Astrocyte (in vitro differentiated cells and primary cell): ENCODE measurements around the gene FAM25G. TPM values are rescaled to one million over a fixed set of nuclear protein-coding genes. Genes with fewer than 3 reads are reported as not detected.

Experiments
- DNase-seq: peaks from one replicate; pipeline ENCODE4 v3.0.0-alpha.2; 2010; ENCODE audit warnings: low read depth
- FAIRE-seq: peaks from 2 replicates; lab custom pipeline; 2011; peaks lifted over from hg19 to GRCh38; lab: Jason Lieb, UNC
- H2AFZ ChIP-seq: 2 replicates; pipeline ENCODE4 v1.6.0; 2012; ENCODE audit warnings: low read depth, low read length, inconsistent platforms
- H3K27ac ChIP-seq: 2 replicates; pipeline ENCODE4 v1.5.1; 2011; ENCODE audit warnings: low read depth, low read length, inconsistent platforms
- H3K27me3 ChIP-seq: 2 replicates; pipeline ENCODE4 v1.6.0; 2011; ENCODE audit warnings: low read length, inconsistent platforms; ENCODE audit not compliant: insufficient read depth
- H3K36me3 ChIP-seq: 2 replicates; pipeline ENCODE4 v1.5.1; 2011; ENCODE audit warnings: low read length, inconsistent platforms; ENCODE audit not compliant: insufficient read depth
- H3K4me1 ChIP-seq: 2 replicates; pipeline ENCODE4 v1.5.1; 2011; ENCODE audit warnings: low read length, inconsistent platforms; ENCODE audit not compliant: insufficient read depth
- H3K4me2 ChIP-seq: 2 replicates; pipeline ENCODE4 v1.6.0; 2012; ENCODE audit warnings: low read length, inconsistent platforms
- H3K4me3 ChIP-seq: 2 replicates; pipeline ENCODE4 v1.5.1; 2011; ENCODE audit warnings: low read depth, mild to moderate bottlenecking, low read length, inconsistent platforms; ENCODE audit not compliant: insufficient read depth
- H3K79me2 ChIP-seq: 2 replicates; pipeline ENCODE4 v1.6.0; 2012; ENCODE audit warnings: mild to moderate bottlenecking, low read length, inconsistent platforms; ENCODE audit not compliant: insufficient read depth
- H3K9ac ChIP-seq: 2 replicates; pipeline ENCODE4 v1.6.0; 2012; ENCODE audit warnings: mild to moderate bottlenecking, low read length, inconsistent platforms
- H3K9me3 ChIP-seq: 2 replicates; pipeline ENCODE4 v1.5.1; 2012; ENCODE audit warnings: low read depth, mild to moderate bottlenecking, low read length, inconsistent platforms; ENCODE audit not compliant: insufficient read depth
- H4K20me1 ChIP-seq: 2 replicates; pipeline ENCODE4 v1.6.0; 2012; ENCODE audit warnings: low read length, inconsistent platforms; ENCODE audit not compliant: insufficient read depth
- H3K27ac Mint-ChIP-seq: one replicate; pipeline ENCODE4 v1.8.0; 2021; ENCODE audit warnings: mild to moderate bottlenecking, mixed read lengths; ENCODE audit not compliant: unreplicated experiment
- H3K27me3 Mint-ChIP-seq: one replicate; pipeline ENCODE4 v1.8.0; 2021; ENCODE audit warnings: low read depth, mixed read lengths; ENCODE audit not compliant: unreplicated experiment
- H3K36me3 Mint-ChIP-seq: one replicate; pipeline ENCODE4 v1.8.0; 2021; ENCODE audit warnings: low read depth, mixed read lengths; ENCODE audit not compliant: unreplicated experiment
- H3K4me1 Mint-ChIP-seq: one replicate; pipeline ENCODE4 v1.8.0; 2021; ENCODE audit warnings: low read depth, mixed read lengths; ENCODE audit not compliant: unreplicated experiment
- H3K4me3 Mint-ChIP-seq: one replicate; pipeline ENCODE4 v1.8.0; 2021; ENCODE audit warnings: mild to moderate bottlenecking, moderate library complexity, mixed read lengths; ENCODE audit not compliant: unreplicated experiment
- H3K9me3 Mint-ChIP-seq: one replicate; pipeline ENCODE4 v1.8.0; 2021; ENCODE audit warnings: mild to moderate bottlenecking, mixed read lengths; ENCODE audit not compliant: unreplicated experiment
- EZH2 ChIP-seq: IDR thresholded peaks from 2 replicates; pipeline ENCODE4 v1.6.1; 2012; ENCODE audit warnings: mild to moderate bottlenecking, low read length, inconsistent platforms; ENCODE audit not compliant: insufficient read depth
- total RNA-seq: library from RNA; stranded (reverse); gene quantifications from 2 replicates; pipeline ENCODE4 v1.2.1, GENCODE V29; 2021
- TF ChIP-seq, protein P1 (sequence below): IDR thresholded peaks from 2 replicates; pipeline ENCODE4 v1.5.1; 2011; ENCODE audit warnings: low read depth, mild to moderate bottlenecking, inconsistent platforms, low read length, moderate library complexity; ENCODE audit not compliant: insufficient read depth

The FAM25G gene
- total RNA-seq, 1 donor from 2014 or later = not detected

DNA sequence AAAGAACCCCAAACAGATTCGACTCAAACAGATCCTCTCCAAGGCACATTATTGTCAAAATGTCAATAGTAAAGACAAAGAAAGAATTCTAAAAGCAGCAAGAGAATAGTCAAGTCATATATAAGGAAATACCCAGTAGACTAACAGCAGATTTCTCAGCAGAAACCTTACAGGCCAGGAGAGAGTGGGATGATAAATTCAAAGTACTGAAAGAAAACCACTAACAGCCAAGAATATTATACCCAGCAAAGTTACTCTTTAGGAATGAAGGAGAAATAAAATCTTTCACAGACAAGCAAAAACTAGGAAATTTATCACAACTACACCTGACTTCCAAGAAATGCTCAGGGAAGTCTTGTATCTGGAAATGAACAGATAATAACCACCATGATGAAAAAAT, 45.8 kb downstream of the FAM25G start:
- Histone ChIP-seq H3K79me2 (no peaks in the 10 kb centered on the region), H3K4me2 (no peak overlapping the region), H3K4me3 (no peak overlapping the region), H4K20me1 (no peaks in the 10 kb centered on the region), H2AFZ (no peak overlapping the region), H3K27ac (no peak overlapping the region), H3K9me3 (peaks cover 4% of the 10 kb centered on the region), H3K9ac (no peak overlapping the region), H3K4me1 (no peaks in the 10 kb centered on the region), H3K27me3 (peaks cover 3% of the 10 kb centered on the region), H3K36me3 (no peaks in the 10 kb centered on the region)
- Mint-ChIP-seq H3K4me3 (no peak overlapping the region), H3K4me1 (no peaks in the 10 kb centered on the region), H3K9me3 (peaks cover 18% of the 10 kb centered on the region), H3K27ac (no peak overlapping the region), H3K27me3 (peaks cover 18% of the 10 kb centered on the region), H3K36me3 (no peaks in the 10 kb centered on the region)
- DNase-seq (no peak), FAIRE-seq (no peak)
- TF ChIP-seq EZH2 = no peak
- TF ChIP-seq, protein P1, sequence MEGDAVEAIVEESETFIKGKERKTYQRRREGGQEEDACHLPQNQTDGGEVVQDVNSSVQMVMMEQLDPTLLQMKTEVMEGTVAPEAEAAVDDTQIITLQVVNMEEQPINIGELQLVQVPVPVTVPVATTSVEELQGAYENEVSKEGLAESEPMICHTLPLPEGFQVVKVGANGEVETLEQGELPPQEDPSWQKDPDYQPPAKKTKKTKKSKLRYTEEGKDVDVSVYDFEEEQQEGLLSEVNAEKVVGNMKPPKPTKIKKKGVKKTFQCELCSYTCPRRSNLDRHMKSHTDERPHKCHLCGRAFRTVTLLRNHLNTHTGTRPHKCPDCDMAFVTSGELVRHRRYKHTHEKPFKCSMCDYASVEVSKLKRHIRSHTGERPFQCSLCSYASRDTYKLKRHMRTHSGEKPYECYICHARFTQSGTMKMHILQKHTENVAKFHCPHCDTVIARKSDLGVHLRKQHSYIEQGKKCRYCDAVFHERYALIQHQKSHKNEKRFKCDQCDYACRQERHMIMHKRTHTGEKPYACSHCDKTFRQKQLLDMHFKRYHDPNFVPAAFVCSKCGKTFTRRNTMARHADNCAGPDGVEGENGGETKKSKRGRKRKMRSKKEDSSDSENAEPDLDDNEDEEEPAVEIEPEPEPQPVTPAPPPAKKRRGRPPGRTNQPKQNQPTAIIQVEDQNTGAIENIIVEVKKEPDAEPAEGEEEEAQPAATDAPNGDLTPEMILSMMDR = no peak

DNA sequence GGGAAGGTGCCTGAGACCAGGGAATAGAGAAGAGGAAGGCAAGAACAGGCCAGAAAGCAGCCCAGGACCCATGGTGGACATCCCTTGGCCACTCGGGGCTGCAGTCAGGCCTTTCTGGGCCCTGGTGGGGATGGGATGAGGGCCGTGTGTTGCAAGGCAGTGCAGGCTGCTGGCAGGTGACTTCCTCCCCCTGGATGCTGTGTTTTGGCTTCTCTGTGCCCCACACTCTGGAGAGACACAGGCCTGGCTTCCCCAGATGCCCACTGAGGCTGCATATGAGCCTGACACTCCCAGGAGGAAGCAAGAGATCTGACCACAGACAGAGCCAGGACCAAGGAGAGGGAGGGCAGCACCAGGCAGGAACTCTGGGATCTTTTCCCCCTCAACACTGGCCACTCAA, 47.5 kb downstream of the FAM25G start:
- no peak for DNase-seq
- TF ChIP-seq, protein P1 = no peak
- no peak for TF ChIP-seq EZH2

DNA sequence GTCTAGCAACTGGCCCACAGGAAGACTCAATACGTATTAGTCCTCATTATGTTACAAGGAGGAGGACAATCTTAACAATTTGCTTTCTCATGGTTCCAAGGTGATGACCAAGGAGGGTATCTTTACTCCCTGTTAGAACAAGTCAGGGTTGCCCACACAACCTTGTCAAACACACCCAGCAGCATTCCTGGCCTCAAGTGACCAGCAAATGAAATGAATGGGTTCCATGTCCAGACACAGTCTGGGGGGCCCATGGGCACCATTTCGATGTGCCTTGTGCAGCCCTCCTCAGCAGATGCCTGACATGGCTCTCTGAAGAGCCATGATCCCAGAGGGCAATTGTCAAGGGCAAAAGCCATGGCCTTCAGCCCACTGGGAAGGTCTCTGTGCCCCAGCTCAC, 48.4 kb downstream of the FAM25G start:
- H3K36me3 Mint-ChIP-seq = no peaks in the 10 kb centered on the region
- DNase-seq = no peak
- H3K4me2 ChIP-seq = no peak overlapping the region
- no peaks in the 10 kb centered on the region for H3K79me2 ChIP-seq
- no peak overlapping the region for H3K9ac ChIP-seq
- TF ChIP-seq EZH2 = no peak
- TF ChIP-seq, protein P1 = no peak
- H3K9me3 ChIP-seq = peaks cover 4% of the 10 kb centered on the region
- H4K20me1 ChIP-seq = no peaks in the 10 kb centered on the region
- H3K27ac ChIP-seq = no peak overlapping the region
- H3K27me3 Mint-ChIP-seq = peaks cover 18% of the 10 kb centered on the region
- FAIRE-seq = no peak
- H3K4me1 ChIP-seq = no peaks in the 10 kb centered on the region
- no peak overlapping the region for H3K4me3 Mint-ChIP-seq
- H2AFZ ChIP-seq = no peak overlapping the region
- H3K27ac Mint-ChIP-seq = no peak overlapping the region
- H3K27me3 ChIP-seq = peaks cover 7% of the 10 kb centered on the region
- H3K36me3 ChIP-seq = no peaks in the 10 kb centered on the region
- peaks cover 13% of the 10 kb centered on the region for H3K9me3 Mint-ChIP-seq
- H3K4me3 ChIP-seq = no peak overlapping the region
- no peaks in the 10 kb centered on the region for H3K4me1 Mint-ChIP-seq

More for the DNA sequence above, 47.5 kb downstream of the FAM25G start:
- no peaks in the 10 kb centered on the region for H3K36me3 Mint-ChIP-seq
- H3K36me3 ChIP-seq = no peaks in the 10 kb centered on the region
- no peaks in the 10 kb centered on the region for H3K79me2 ChIP-seq
- H3K27ac Mint-ChIP-seq = no peak overlapping the region
- H3K4me1 Mint-ChIP-seq = no peaks in the 10 kb centered on the region
- H3K4me2 ChIP-seq = no peak overlapping the region
- H3K27me3 Mint-ChIP-seq = peaks cover 18% of the 10 kb centered on the region
- H4K20me1 ChIP-seq = no peaks in the 10 kb centered on the region
- no peak for FAIRE-seq
- H2AFZ ChIP-seq = no peak overlapping the region
- no peaks in the 10 kb centered on the region for H3K4me1 ChIP-seq
- peaks cover 7% of the 10 kb centered on the region for H3K27me3 ChIP-seq
- no peak overlapping the region for H3K27ac ChIP-seq
- no peak overlapping the region for H3K4me3 ChIP-seq
- no peak overlapping the region for H3K9ac ChIP-seq
- peaks cover 16% of the 10 kb centered on the region for H3K9me3 Mint-ChIP-seq
- no peak overlapping the region for H3K4me3 Mint-ChIP-seq
- peaks cover 4% of the 10 kb centered on the region for H3K9me3 ChIP-seq
